ENCODE measurements around the gene VIM.
"Not testable (repeated sequence)": the region's sequence is repeated elsewhere in the genome, so short reads cannot be mapped to it uniquely, and the experiment has no call there.

Gene VIM

GRCh38 chr10:17263580-17263979, 35.5 kb downstream of the VIM start:
- TF ChIP-seq CTCF (IDR thresholded peaks at IDR 0.05; ENCODE audit: insufficient read depth, low read length): no peak
- no peak for TF ChIP-seq REST (IDR thresholded peaks at IDR 0.05; ENCODE audit: insufficient replicate concordance, low read depth)
- no peak for TF ChIP-seq GABPA (IDR thresholded peaks at IDR 0.05; ENCODE audit: low read depth)
- no peak for TF ChIP-seq SPI1 (IDR thresholded peaks at IDR 0.05; ENCODE audit: borderline replicate concordance, low read depth)
- no peak for TF ChIP-seq POLR2AphosphoS5 (IDR thresholded peaks at IDR 0.05; ENCODE audit: low read depth)
- Histone ChIP-seq H3K27me3 (ENCODE audit: insufficient read depth, poor library complexity, severe bottlenecking) (no peaks in the 10 kb centered on the region), H3K27ac (replicated peaks) (no peak overlapping the region), H3K4me3 (replicated peaks; ENCODE audit: insufficient read depth, low read length) (no peak overlapping the region)
- no peak for DNase-seq (ENCODE audit: low read depth in 1 of 2, low spot score in 1 of 2)

- no peak for DNase-seq (ENCODE audit: low read depth in 1 of 2, low spot score in 1 of 2)
- TF ChIP-seq REST (IDR thresholded peaks at IDR 0.05; ENCODE audit: insufficient replicate concordance, low read depth) (no peak), CTCF (IDR thresholded peaks at IDR 0.05; ENCODE audit: insufficient read depth, low read length) (no peak), POLR2AphosphoS5 (IDR thresholded peaks at IDR 0.05; ENCODE audit: low read depth) (no peak), GABPA (IDR thresholded peaks at IDR 0.05; ENCODE audit: low read depth) (no peak), SPI1 (IDR thresholded peaks at IDR 0.05; ENCODE audit: borderline replicate concordance, low read depth) (no peak)
- no peak overlapping the region for H3K4me3 ChIP-seq (replicated peaks; ENCODE audit: insufficient read depth, low read length)
Observed at GRCh38 chr10:17265468-17265867, 37.4 kb downstream of the VIM start.

DNA sequence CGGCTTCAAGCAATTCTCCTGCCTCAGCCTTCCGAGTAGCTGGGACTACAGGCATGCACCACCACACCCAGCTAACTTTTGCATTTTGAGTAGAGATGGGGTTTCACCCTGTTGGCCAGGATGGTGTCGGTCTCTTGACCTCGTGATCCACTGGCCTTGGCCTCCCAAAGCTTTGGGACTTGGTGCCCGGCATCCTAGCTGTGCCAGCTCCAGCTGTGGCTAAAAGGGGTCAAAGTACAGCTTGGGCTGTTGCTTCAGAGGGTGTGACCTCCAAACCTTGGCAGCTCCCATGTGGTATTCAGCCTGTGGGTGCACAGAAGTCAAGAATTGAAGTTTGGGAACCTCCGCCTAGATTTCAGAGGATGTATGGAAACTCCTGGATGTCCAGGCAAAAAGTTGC, 38.5 kb downstream of the VIM start:
- not testable (repeated sequence) for H3K4me3 ChIP-seq (replicated peaks; ENCODE audit: insufficient read depth, low read length); H3K27me3 ChIP-seq (ENCODE audit: insufficient read depth, poor library complexity, severe bottlenecking); DNase-seq (ENCODE audit: low read depth in 1 of 2, low spot score in 1 of 2); H3K27ac ChIP-seq (replicated peaks)

More at GRCh38 chr10:17265468-17265867, 37.4 kb downstream of the VIM start:
- Histone ChIP-seq H3K27ac (replicated peaks) (no peak overlapping the region), H3K27me3 (ENCODE audit: insufficient read depth, poor library complexity, severe bottlenecking) (no peaks in the 10 kb centered on the region)

DNA sequence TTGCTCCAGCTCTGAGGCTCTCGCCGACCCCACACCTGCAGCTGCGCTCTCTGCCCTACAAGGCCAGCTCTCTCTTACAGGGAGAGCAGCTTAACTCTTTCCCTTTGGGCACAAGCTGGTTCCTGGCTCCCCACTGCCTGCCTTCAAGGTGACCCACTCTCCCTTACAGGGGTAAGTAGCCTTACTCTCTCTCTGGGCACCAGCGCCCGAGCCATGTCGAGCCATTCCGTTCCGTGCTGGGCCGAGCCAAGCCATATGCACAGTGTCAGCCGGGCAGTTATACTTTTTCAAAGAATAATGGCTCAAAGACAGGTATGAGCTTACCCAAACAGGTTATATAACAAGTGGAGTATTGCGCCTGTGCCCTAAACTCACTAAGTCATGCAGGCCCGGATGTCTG, 44.6 kb downstream of the VIM start:
- no peaks in the 10 kb centered on the region for H3K27me3 ChIP-seq (ENCODE audit: insufficient read depth, poor library complexity, severe bottlenecking)
- H3K4me3 ChIP-seq (replicated peaks; ENCODE audit: insufficient read depth, low read length): no peak overlapping the region
- DNase-seq (ENCODE audit: low read depth in 1 of 2, low spot score in 1 of 2): no peak
- H3K27ac ChIP-seq (replicated peaks): no peak overlapping the region
- TF ChIP-seq SPI1 (IDR thresholded peaks at IDR 0.05; ENCODE audit: borderline replicate concordance, low read depth) (no peak), GABPA (IDR thresholded peaks at IDR 0.05; ENCODE audit: low read depth) (no peak), CTCF (IDR thresholded peaks at IDR 0.05; ENCODE audit: insufficient read depth, low read length) (no peak), REST (IDR thresholded peaks at IDR 0.05; ENCODE audit: insufficient replicate concordance, low read depth) (no peak), POLR2AphosphoS5 (IDR thresholded peaks at IDR 0.05; ENCODE audit: low read depth) (no peak)
